MCF 10A (cell line): Measurements from ENCODE around the gene CYP27C1. TPM values are rescaled to one million over a fixed set of nuclear protein-coding genes. Genes with fewer than 3 reads are reported as not detected.

ENCODE experiments used
- BruUV-seq: library from RNA; stranded (reverse); fragments of 400-500 nt; replicated peaks from 2 replicates; lab custom pipeline; 2021; lab: Mats Ljungman, UMichigan
- CTCF ChIA-PET: fragments of 300-600 bp; sonication (Branson Sonifier 250); formaldehyde crosslinking; extraction: SDS; loops from one replicate; lab custom pipeline; 2021; ENCODE audit warnings: antibody characterized with exemption, inconsistent platforms; lab: Yijun Ruan, JAX
- POLR2A ChIA-PET: fragments of 300-600, 350-650 bp; sonication (Branson Sonifier 250); formaldehyde crosslinking; extraction: SDS; loops from one replicate; lab custom pipeline; 2020; ENCODE audit warnings: antibody characterized with exemption, inconsistent platforms; lab: Yijun Ruan, JAX
- DNase-seq: peaks from one replicate; pipeline ENCODE4 v3.0.0-alpha.2; 2018; ENCODE audit not compliant: unreplicated experiment
- H3K27ac Mint-ChIP-seq: one replicate; pipeline ENCODE4 v1.8.0; 2022; ENCODE audit warnings: mild to moderate bottlenecking, low read depth, mixed read lengths; ENCODE audit not compliant: unreplicated experiment
- H3K27me3 Mint-ChIP-seq: one replicate; pipeline ENCODE4 v1.8.0; 2022; ENCODE audit warnings: mixed read lengths; ENCODE audit not compliant: insufficient read depth, unreplicated experiment
- H3K36me3 Mint-ChIP-seq: one replicate; pipeline ENCODE4 v1.8.0; 2022; ENCODE audit warnings: mild to moderate bottlenecking, moderate library complexity, mixed read lengths; ENCODE audit not compliant: insufficient read depth, unreplicated experiment
- H3K4me1 Mint-ChIP-seq: one replicate; pipeline ENCODE4 v1.8.0; 2022; ENCODE audit warnings: mixed read lengths; ENCODE audit not compliant: insufficient read depth, unreplicated experiment
- H3K4me3 Mint-ChIP-seq: one replicate; pipeline ENCODE4 v1.8.0; 2022; ENCODE audit warnings: mild to moderate bottlenecking, moderate library complexity, mixed read lengths; ENCODE audit not compliant: unreplicated experiment
- H3K9me3 Mint-ChIP-seq: one replicate; pipeline ENCODE4 v1.8.0; 2022; ENCODE audit warnings: mixed read lengths; ENCODE audit not compliant: unreplicated experiment
- intact Hi-C: fragments of 100-400 bp; cut with micrococcal nuclease; formaldehyde crosslinking; loops from 2 replicates; pipeline ENCODE4 v1.14.1; 2022
- total RNA-seq: library from RNA; stranded (reverse); gene quantifications from 2 replicates; pipeline ENCODE4 v1.2.3, GENCODE V29; 2022
- TF ChIP-seq, protein P1 (sequence below): fragments of 200-600 bp; IDR thresholded peaks from one replicate; pipeline ENCODE4 v1.8.0; 2022; ENCODE audit warnings: antibody characterized with exemption, mild to moderate bottlenecking; ENCODE audit not compliant: unreplicated experiment

CYP27C1 gene
- total RNA-seq, 1 experiment from 2014 or later = not detected

DNA sequence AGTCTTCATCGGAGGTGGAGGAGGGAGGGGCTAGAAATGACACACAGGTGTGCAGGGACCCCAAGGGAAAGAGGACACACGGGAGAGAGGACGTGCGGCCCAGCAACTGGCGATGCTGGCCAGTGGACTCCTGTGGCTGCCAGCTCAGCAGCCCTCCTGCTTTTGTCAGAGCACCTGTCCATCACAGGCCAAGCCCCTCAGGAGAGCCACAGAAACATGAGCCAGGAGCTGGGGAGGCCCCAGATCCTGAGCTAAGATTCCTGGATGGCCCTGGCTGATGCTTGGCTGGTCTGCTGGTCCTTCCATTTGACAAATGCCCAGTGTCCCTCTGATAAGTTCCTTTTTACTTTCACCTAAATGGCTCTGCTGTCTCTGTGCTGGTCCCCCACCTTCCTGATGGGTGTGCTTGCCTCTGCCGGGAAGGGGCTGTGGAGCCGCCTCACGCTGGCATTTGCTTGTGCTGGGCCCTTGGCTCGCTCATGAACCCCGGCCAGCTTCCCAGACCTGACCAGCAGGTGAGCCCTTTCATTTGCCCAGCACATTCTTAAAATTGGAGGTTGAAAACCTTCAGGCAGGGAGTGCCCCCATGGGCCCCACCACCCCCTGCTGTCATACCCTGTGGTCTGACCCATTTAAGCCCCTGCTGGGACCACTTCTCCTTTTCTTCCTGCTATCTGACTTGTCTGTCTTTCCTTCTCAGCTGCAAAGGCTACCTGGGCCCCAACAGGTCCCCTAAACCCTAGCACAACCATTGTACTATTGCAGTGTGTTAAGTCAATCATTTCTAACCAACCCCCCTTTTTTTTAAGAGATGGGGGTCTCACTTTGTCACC lies 37.3 kb downstream of the CYP27C1 start:
- Mint-ChIP-seq H3K4me1 (no peaks in the 10 kb centered on the region), H3K27ac (no peak overlapping the region), H3K4me3 (no peak overlapping the region), H3K27me3 (no peaks in the 10 kb centered on the region), H3K9me3 (peaks cover 19% of the 10 kb centered on the region), H3K36me3 (no peaks in the 10 kb centered on the region)
- no TSS peak for BruUV-seq
- POLR2A ChIA-PET = no interaction called here
- no peak for DNase-seq
- CTCF ChIA-PET = interaction anchor here (0.6 to 1.8 kb wide), 3 partner anchors 8 to 1213 kb away, joined by 3 to 7 read pairs (median 6); no protein-coding TSS in a partner anchor
- intact Hi-C loops = no loop called here
- TF ChIP-seq, protein P1, sequence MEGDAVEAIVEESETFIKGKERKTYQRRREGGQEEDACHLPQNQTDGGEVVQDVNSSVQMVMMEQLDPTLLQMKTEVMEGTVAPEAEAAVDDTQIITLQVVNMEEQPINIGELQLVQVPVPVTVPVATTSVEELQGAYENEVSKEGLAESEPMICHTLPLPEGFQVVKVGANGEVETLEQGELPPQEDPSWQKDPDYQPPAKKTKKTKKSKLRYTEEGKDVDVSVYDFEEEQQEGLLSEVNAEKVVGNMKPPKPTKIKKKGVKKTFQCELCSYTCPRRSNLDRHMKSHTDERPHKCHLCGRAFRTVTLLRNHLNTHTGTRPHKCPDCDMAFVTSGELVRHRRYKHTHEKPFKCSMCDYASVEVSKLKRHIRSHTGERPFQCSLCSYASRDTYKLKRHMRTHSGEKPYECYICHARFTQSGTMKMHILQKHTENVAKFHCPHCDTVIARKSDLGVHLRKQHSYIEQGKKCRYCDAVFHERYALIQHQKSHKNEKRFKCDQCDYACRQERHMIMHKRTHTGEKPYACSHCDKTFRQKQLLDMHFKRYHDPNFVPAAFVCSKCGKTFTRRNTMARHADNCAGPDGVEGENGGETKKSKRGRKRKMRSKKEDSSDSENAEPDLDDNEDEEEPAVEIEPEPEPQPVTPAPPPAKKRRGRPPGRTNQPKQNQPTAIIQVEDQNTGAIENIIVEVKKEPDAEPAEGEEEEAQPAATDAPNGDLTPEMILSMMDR = no peak

DNA sequence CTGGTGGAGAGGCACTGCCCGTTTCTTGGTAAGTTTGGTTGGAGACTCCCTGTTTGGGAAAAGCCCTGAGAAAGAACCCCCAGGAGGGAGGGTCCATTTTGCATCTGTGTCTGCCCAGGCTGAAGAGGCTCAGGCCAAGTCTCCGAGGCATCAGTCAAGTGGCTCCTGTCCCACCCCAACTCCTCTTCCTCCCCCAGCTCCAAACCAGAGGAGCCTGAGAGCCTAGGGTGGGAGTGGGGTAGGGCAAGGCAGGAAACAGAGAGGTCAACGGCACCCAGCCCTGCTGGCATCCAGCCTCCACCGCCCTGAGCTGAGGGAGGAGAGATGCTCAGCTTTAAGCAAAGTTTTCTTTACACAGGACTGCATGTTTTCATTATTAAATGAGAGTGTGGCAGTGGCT lies 38.2 kb downstream of the CYP27C1 start:
- TF ChIP-seq, protein P1 = no peak
- intact Hi-C loops = no loop called here
- Mint-ChIP-seq H3K4me1 (no peaks in the 10 kb centered on the region), H3K4me3 (no peak overlapping the region), H3K27me3 (no peaks in the 10 kb centered on the region), H3K9me3 (peaks cover 19% of the 10 kb centered on the region), H3K36me3 (no peaks in the 10 kb centered on the region), H3K27ac (no peak overlapping the region)
- POLR2A ChIA-PET = no interaction called here
- CTCF ChIA-PET = no interaction called here
- no TSS peak for BruUV-seq
- no peak for DNase-seq

GRCh38 chr2:127179766-127180165 lies 40.3 kb downstream of the CYP27C1 start:
- Mint-ChIP-seq H3K27ac (no peak overlapping the region), H3K27me3 (no peaks in the 10 kb centered on the region), H3K9me3 (peaks cover 19% of the 10 kb centered on the region), H3K4me3 (no peak overlapping the region), H3K36me3 (peaks cover 5% of the 10 kb centered on the region), H3K4me1 (peaks cover 8% of the 10 kb centered on the region)
- DNase-seq = no peak
- CTCF ChIA-PET = no interaction called here
- intact Hi-C loops = no loop called here
- no TSS peak for BruUV-seq
- POLR2A ChIA-PET = interaction anchor here (0.8 kb wide), 1 partner anchor 1474 kb away, joined by 3 read pairs; no protein-coding TSS in a partner anchor
- TF ChIP-seq, protein P1 = no peak

GRCh38 chr2:127177617-127178263 lies 42.4 kb downstream of the CYP27C1 start:
- POLR2A ChIA-PET = no interaction called here
- no peak overlapping the region for H3K27ac Mint-ChIP-seq
- TF ChIP-seq, protein P1 = no peak
- H3K27me3 Mint-ChIP-seq = no peaks in the 10 kb centered on the region
- CTCF ChIA-PET = no interaction called here
- H3K4me3 Mint-ChIP-seq = no peak overlapping the region
- intact Hi-C loops = no loop called here
- no TSS peak for BruUV-seq
- peaks cover 5% of the 10 kb centered on the region for H3K36me3 Mint-ChIP-seq
- no peak for DNase-seq
- peaks cover 19% of the 10 kb centered on the region for H3K9me3 Mint-ChIP-seq
- H3K4me1 Mint-ChIP-seq = peaks cover 21% of the 10 kb centered on the region
